GM19468 (cell line): ENCODE data around the gene LRRC1.
A peak's percentile ranks its signal among the peaks of the same experiment; 100 is the strongest.

Experiments
- ATAC-seq: cut with Tn5 transposase; IDR thresholded peaks from one replicate; pipeline ENCODE4 v1.9.1; 2021; ENCODE audit warnings: mild to moderate bottlenecking, moderate library complexity, moderate number of reproducible peaks; ENCODE audit not compliant: unreplicated experiment; ENCODE audit errors: extremely low read depth

The LRRC1 gene

DNA sequence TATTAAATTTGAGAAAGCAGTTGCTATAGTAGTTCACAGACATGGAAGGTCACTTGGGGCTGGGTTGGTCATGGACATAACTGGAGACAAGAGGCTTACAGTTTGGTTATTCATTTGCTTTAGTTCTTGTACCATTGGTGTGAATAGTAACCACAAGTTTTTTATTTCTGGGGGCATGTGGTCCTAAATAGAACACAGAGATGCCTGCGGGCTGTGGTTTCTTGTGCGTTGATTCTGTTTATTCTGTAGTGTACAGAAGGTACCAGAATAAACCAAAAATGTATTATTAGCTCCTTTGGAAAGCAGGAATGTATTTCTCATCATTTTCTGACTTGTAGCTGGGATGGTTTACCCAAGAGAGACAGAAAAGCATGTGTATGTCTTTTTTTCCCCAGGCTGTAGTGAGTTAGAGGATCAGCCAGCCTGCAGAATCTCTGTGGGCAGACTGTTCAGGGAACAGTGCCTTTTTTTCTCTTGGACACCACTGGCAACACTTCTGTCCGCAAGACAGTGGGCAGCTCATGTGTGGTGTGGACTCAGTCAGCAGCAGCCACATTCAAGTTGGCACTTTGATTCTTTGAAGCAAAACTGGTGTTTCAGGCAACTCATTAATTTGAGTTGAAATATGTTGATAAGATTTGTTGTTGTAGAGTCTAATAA lies 122.1 kb downstream of the LRRC1 start:
- ATAC-seq: no peak

DNA sequence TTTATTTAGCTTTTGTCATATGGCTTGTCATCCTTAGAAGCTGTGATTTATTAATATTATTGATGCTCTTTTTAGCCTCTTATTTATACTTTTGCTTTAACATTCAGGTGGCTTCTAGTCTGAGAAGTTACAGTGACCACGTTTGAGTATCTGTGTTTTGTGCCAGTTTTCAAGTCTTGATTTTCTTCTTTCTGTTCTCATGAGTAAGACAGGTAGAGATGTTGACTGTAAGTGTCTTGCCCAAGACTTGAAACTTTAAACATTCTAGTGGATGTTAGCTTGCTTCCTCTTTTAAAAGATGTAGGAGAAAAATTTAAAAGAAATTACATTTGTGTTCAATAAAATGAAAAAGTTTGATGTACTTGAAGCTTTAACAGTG lies 122.6 kb downstream of the LRRC1 start:
- ATAC-seq: peak; percentile 75

DNA sequence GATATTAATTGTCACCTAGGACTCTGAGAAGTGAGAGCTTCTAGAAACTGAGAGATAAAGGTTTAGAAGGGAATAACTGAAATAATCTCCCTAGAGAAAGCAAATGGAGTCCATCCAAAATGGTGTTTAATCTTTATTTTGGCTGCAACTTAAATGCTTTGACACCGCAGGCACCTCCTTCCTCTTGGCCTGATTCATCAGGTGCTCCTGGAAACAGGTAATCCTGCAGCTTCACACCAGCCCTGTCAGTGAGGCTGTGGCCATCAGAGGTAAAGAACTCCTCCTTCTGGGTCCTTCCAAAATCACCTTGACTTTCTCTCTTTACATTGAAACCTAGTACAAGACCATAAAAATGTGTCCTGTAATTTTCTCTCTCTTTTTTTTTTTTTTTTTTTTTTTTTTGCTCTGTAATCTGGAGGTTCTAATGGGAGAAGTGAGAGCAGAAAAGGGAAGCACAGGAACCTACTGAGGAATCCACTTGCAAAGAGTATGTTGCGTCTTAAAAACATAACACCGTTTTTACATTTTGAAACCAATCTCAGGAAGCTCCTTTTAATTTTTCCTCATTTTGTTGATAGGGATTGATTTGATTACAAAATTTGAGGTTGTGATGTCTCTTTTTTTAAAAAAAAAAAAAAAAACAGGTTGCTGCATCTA lies 124.2 kb downstream of the LRRC1 start:
- no peak for ATAC-seq

DNA sequence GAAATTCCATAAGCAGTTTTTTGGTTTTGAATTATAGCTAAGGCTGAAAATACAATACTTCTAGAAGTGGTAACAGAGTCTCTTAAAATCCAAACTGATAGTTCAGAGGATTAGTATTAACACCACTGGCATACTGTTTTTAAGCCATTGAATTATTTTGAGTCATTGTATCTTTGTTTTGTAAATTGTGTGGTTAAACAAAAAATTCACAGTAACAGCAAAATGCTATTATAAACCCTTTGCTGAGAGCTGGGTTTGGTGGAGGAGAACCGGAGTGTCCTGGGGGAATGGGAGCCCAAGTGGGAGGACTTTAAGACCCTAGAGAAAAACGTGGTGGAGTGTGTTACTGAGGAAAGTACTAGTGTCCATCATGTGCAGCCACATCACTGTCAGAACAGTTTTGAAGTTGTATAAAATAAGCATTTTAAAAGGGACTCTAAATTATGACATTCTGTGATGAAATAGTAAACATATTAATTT lies 125.1 kb downstream of the LRRC1 start:
- no peak for ATAC-seq

DNA sequence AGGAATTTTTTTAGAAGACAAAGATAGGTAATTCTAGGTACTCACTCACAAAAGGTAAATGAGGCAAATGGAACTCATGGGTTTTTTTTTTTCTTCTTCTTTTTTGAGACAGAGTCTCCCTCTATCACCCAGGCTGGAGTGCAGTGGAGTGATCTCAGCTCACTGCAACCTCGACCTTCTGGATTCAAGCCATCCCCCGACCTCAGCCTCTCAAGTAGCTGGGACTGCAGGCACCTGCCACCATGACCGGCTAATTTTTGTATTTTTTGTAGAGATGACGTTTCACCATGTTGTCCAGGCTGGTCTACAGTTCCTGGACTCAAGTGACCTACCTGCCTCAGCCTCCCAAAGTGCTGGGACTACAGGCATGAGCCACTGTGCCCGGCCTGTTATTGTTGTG lies 126.1 kb downstream of the LRRC1 start:
- ATAC-seq: no peak

DNA sequence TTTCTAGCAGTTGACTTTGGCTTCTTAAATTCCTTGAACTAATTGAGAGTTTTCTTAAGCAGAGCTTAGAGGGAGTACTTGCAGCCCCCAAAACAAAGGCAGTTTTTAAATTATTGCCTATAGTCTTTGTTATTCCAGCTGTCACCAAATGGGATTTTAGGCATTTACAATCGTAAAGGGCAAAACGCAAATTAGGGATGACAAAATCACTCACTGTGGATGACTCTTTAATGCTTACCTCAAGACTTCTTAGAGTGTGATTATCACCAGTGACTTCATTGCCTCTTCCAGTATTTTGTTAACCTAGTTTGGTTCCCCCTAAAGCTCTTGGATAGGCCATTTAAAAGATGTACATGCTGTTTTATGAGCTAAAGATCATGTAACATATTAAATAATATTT lies 126.8 kb downstream of the LRRC1 start:
- ATAC-seq: no peak

DNA sequence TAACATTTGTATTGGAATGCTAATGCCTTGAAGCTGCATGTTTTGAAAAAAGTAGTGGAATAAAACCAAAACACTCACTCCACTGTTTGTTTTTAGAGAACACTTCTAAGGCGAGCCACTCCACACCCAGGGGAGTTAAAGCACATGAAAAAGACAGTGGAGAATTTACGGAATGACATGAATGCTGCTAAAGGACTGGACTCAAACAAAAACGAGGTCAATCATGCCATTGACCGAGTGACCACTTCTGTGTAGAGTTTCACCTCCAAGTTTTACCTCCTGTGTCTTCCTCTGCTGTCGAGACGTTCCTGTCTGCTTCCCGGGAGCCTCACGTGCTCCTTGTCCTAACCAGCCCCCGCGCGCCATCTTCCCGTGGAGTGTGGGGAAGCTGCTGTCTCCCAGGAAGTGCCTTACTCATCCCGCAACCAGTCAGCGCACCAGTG lies 127.8 kb downstream of the LRRC1 start:
- ATAC-seq: no peak

DNA sequence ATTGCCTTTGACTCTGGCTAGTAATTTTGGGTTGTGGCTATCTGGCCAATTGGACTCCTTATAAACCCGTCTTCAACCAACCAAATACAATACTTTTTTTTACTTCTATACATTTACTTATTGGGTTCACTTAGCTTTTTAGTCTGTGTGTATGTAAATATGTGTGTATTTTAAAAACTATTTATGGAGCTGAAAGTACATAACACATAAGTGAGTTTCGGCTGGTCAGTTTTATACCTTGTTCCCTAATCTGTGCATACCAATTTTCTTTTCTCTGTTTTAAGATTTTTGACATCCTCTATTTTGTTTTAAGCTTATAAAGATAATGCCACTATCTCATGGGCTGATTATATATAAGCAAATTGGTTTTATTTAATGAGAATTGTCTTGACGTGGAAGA lies 129.5 kb downstream of the LRRC1 start:
- ATAC-seq: no peak

DNA sequence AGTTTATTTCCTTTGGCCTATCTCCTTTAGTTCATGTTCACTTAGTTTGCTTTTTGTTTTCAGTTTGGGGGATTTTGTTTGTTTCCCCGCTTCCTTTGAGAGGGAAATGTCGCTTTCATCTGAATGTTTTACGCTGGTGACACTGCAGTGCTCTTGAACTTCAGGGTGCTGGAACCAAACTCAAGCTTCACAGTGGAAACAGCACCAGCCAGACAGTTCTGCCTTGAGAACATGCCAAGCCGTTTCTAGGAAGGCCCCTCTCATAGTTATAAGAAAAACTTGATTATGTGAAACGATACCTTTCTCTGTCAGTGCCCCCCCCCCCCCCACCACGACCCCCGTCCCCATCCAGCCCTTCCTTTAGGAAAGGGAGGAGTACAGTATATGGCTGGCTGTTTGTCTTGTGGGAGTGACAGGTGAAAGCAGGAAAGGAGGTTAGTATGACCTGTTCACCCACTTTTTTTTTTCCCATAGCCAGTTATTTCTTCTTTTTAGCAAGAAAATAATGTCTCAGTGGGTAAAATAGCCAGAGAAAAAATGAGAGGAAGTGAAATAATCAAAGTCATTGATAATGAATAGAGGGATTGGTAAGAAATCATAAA lies 130.1 kb downstream of the LRRC1 start:
- ATAC-seq: no peak

DNA sequence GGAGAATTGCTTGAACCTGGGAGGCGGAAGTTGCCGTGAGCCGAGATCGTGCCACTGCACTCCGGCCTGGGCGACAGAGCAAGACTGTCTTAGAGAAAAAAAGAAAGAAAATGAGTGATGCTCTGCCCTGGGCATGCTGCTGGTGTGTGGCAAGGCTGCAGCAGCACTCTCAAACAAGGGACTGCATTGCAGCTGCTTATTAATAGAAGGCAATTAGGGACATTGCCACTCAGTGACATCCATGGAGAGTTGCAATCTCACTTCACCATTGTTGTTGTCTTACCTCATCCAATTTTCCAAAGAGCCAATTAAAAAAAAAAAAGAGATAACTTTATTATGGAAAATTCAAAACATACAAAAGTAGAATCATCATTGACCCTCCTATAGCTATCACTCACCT lies 131.1 kb downstream of the LRRC1 start:
- ATAC-seq: no peak

DNA sequence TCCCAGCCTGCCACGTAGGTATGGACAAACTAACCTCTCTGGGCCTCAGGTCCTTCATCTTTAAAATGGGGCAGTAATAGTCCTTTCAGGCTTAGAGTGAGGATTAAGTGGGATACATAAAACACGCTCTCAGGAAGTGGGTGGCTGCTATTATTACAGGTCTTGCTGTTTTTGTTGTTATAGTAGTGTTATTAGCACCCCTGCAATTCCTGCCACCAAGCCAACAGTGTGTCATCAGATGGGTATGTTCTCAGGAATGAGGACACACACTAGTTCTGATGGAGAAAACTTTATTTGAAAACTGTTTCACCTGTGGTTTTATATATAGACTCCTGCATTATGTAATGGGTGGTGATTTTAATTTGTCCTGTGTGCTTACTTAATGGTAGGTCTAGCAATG lies 131.7 kb downstream of the LRRC1 start:
- no peak for ATAC-seq

DNA sequence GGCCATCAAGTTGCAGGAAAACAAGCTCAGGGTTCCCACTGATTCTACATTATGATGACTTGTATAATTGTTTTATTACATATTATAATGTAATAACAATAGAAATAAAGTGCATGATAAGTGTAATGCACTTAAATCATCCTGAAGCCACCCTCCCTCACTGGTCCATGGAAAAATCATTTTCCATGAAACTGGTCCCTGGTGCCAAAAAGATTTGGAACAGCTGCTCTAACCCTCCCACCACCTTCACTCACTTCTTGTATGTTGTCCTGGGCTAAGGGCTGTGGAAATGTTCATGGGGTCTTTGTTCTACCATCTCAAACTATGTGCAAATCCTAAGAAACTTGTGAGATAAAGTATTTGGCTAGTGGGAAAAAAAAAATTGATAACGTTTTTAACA lies 133.8 kb downstream of the LRRC1 start:
- ATAC-seq: no peak

DNA sequence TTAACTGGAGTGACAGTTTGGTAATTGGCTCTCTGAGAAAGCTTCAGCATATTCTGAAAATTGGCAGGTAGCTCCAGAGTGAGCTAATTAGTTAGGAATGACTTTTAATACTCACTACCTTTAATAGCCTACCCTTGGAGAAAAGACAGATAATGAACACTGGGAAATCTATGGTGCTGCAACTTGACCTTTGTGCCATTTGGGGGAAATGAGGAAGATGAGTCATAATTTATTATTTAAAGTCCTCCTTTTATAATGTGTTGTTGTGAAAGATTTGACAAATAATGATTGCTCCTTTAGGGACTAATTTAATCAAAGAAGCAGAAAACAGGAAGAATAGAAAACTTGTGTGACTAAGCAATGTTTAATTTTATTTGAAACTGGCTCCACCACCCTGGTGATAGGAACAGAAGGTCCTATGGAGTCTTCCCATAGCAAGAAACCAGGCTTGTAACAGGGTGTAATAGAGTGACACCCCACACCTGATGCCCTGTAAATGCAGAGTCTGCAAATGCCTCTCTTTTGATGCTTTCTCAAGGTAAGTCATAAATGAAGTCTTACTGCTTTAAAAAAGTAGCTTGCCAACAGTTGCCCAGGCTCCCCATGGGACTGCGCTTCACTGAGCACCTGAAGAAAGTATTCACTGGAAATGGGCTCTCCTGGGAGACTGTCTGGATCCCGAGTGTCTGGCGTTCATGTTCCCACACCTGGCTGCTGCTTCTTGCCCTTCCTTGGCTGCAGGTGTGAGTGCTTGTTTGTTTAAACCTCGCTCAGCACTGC lies 134.4 kb downstream of the LRRC1 start:
- ATAC-seq: no peak

DNA sequence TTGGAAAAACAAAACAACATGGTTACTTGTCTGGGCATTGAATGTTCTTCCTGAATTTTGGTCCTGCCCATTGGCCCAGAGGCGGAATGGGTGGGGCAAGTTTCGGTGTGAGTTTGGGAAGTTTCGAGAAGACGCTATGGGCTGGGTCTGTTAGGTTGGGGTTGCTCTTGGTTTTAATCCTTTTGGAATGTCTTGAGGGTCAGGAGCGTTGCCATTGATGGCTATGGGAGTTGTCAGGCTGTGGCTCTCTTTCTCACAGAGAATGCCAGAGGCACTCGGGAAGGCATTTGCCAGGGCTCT lies 135.0 kb downstream of the LRRC1 start:
- ATAC-seq: no peak

DNA sequence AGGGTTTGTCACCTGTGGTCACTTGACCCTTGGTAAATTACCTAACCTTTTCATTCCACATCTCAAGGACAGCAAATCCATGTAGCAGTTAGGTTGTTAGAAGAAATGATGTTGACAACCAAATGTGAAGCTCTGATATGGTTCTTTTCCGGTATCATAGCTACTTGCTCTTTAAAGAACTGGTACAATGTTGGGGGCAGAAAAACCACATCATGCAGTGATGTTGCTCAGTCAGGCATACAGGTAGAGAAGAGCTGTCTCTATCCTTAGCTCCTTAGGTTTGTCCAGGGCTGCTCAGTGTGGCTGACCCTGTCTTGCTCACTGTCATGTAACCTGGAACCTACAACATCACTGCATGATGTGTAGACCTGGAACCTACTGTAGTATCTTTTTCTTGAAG lies 135.5 kb downstream of the LRRC1 start:
- peak; percentile 25 for ATAC-seq

DNA sequence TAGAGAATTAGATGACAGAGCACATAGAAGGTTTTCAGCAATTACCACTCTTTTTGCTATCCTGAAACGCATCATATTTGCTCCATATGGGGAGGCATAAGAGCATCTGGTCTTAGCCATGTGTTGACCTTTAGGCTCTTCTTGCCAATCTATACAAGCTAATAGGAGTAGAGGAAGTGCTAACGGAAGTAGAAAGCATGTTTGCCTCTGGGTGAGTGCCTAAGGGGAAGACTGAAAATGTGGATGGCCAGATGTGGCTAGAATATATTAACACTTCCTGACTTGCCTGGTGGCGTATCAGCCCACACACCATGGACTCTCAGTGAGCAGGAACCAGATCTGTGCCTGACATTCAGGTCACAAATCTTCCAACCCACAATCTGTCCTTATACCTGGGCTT lies 136.3 kb downstream of the LRRC1 start:
- no peak for ATAC-seq

DNA sequence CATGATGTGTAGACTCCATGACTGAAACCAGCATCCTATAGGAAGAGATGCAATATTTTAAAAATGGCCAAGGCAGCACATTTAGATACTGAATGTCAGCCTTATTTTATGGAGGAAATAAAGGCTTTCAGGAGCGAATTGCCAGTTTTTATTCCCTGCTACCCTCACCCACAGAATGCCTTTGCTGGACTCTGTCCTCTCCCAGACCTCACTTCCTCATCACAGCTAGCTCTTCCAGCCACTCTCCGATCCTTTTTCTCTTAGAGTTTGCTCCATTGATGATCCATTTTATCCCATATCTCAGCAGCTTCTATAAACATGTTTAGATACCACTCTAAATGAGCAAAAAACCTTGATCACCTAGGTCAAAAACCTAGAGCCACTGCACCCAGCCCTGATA lies 137.7 kb downstream of the LRRC1 start:
- ATAC-seq: no peak

DNA sequence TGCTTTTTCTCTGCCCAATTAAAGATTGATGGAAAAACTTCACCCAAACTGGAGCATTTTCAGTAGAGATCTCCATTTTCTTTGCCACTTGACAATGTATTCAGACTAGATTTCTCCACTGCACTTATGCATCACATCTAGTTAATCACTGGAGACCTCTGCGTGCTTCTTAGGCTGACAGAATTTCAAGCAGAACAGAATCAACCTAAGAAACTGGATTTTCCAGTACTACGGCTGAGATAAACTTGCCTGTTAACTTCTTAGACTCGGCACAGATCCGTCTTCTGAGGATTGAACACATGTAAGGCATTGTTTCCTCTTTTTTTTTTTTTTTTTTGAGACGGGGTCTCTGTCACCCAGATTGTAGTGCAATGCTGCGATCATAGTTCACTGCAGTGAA lies 139.2 kb downstream of the LRRC1 start:
- ATAC-seq: no peak

DNA sequence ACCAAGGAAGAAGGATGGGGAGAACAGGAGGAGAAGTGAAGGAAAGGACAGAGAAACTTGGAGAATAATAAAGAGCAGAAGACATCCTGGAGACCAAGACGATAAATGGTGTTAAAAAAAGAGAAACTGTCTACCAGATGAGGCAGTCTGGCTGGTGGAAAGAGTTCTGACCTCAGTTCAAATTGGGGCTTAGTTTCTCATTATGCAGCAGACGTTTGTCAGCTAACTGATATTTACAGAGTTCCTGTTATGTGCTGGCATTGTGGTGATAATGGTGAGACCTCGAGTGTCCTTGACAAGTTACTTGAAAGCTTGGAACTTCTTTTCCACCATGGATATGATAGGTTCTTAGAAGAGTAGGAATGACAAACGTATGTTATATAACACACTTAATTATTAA lies 142.7 kb downstream of the LRRC1 start:
- ATAC-seq: no peak

DNA sequence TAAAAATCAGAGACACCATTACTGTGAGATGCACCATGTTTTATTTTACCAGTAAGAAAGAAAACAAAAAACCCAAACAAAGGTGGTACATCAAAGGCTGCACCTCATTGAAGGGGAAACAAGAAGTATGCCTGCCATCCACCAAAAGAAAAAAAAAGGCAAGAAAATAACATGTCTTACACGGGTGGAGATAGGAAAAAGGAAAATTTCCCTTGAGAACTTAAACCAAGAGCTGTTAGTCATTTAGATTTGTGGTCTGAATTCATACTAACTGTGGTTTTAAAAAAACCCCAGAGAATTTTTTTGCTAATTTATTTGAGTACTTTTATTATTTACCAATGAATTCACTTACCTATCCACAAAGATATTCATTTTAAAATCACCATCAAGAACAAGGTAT lies 144.0 kb downstream of the LRRC1 start:
- no peak for ATAC-seq

DNA sequence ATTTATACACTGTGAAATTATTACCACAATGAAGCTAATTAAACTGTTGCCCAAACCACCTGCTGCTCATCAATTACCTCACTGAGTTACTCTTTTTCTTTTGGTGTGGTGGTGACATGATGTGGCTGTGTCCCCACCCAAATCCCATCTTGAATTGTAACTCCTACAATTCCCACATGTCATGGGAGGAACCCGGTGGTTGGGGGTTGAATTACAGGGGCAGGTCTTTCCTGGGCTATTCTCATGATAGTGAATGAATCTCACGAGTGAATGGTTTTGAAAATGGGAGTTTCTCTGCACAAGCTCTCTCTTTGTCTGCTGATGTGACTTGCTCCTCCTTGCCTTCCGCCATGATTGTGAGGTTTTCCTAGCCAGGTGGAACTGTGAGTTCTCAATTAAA lies 145.0 kb downstream of the LRRC1 start:
- ATAC-seq: no peak
